CD4-positive, alpha-beta T cell treated with Interleukin-4 for 1 hour (primary cell): Measurements from ENCODE around the gene PPP6R2.
"Not testable (repeated sequence)": the region's sequence is repeated elsewhere in the genome, so short reads cannot be mapped to it uniquely, and the experiment has no call there.

ENCODE experiments used
- DNase-seq, 2 donors: peaks; one replicate each; pipeline ENCODE4 v3.0.0-alpha.2; 2020 to 2022

The PPP6R2 gene

DNA sequence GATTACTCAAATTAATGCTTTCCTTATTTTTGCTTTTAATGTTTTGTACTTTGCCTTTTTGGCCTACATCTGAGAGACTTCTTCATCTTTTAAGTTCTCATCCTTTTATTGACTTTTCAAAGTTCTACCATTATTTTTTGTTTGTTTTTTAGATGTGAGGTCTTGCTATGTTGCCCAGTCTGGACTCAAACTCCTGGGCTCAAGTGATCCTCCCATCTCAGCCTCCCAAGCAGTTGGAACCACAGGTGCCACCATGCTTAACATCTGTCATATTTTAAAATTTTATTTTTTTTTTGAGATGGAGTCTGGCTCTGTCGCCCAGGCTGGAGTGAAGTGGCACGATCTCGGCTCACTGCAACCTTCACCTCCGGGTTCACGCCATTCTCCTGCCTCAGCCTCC lies 57.8 kb downstream of the PPP6R2 start:
- DNase-seq = no peak

DNA sequence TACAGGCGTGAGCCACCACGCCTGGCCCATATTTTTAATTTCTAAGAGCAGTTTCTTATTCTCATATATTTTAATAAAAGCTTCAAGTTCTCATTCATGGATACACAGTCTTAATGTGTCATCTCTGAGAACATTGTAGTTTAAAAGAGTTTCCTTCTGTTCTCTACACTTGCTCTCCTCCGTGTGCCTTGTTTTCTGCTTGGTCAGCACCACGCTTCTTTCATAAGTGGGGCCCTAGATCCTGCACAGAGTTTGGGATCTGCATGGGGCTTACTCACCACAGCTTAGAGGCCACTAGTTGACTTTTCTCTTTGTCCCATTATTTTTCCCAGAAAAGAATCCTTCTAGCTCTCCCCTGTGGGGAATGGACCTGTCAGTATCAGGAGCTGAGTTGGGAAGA lies 58.8 kb downstream of the PPP6R2 start:
- no peak for DNase-seq

DNA sequence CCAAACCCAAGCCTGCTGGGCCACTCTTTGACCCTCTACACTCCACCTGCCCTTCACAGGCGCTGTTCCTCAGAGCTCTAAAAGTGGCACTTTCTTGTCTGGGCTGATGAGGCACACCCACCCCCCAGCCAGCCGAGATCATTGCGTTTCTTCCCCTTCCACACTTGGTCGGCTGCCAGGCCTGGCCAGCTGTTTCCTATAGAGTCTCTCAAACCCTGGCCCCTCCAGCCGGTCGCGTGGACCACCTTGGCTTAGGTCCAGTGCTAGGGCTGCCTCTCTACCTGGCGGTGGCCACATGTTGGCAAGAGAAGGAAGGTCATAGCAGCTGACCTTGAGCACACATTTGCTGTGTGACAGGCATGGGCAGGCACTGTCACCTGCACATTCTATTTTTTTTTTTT lies 60.6 kb downstream of the PPP6R2 start:
- peak in 1 of 2 donors; percentile 35 for DNase-seq

DNA sequence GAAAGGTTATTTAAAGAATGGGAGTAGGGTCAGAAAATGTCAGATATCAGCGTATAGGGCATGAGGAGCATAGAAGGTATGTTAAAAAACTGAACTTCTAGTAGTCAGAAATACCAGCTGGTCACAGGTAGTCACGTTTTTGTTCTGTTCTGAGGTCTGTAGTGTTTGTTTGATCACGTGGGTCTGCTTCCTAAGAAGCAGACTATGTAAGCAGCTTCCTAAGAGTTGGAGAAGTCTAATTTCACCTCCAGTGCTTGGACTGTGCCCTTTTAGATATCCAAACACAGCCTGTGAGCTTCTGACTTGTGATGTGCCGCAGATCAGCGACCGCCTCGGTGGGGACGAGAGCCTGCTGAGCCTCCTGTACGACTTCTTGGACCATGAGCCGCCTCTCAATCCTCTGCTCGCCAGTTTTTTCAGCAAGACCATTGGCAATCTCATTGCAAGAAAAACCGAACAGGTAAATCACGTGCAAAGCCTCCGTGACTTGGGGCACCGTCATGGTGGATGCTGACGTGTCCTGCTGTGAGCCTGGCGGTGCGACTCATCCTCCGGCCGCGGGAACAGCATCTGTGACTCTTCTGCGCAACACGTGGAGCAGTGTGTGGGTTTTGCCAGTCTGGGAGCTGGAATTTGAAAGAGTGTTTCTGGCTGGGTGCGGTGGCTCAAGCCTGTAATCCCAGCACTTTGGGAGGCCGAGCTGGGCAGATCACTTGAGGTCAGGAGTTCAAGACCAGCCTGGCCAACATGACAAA lies 63.5 kb downstream of the PPP6R2 start:
- no peak for DNase-seq

DNA sequence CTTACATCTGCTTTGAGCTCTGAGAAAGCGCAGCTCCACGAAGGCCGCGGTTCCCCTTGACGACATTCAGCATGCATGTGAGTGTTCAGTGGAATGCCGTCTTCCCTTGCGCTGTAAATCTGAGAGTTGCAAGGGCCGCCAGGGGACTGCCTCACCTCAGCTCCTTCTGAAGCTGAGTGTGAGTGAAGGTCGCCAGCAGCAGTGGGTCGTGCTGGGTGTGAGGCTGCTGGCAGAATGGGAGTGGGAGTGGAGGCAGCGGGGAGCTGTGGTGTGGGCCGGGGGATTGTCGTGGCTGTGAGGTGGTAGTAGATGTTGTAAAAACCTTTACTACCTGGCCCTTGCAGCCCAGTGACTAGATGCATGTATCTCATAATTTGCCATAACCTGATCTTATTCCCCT lies 65.2 kb downstream of the PPP6R2 start:
- DNase-seq = no peak

DNA sequence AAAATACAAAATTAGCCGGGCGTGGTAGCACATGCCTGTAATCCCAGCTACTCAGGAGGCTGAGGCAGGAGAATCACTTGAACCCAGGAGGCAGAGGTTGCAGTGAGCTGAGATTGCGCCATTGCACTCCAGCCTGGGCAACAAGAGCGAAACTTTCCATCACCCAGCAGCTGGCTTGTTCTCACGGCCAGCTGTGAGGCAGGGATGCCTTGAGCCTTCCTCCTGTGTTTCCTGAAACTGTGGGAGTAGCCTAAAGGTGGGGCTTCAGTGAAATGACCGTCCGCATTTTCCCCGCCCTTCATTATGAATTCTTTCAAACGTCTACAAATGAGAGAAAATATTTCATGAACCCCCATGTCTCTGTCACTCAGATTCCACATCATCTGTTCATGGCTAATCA lies 65.8 kb downstream of the PPP6R2 start:
- DNase-seq = not testable (repeated sequence)

DNA sequence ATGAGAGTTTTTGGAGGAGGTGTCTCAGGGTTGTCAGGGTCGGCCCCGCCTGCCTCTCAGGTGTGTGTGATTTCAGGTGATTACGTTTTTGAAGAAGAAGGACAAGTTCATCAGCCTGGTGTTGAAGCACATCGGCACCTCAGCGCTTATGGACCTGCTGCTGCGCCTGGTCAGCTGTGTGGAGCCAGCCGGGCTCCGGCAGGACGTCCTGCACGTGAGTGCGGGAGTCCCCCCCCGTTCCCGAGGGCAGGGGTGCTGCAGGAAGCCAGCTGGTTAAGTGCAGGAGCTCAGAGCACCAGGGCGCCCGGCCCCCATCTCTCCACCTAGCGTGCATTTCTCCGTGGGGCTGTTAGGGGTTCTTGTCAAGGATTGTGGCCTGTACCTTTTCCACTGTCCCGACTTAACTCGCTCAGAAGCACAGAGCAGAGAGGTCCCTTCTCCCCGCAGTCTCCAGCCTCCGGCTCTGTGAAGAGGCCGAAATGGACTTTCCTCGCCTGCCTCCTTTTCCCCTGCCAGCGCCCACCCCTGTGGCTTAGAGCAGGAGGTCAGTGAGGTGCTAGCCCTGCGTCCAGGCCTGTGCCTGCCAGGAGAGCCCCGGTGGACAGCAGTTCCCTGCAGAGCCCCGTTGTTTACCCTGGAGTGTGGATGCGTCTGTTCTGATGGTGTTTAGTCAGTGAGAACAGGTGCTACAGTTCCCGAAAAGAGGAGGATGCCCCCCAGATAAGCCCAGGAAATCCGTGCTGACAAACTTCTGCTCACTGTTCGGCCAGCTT lies 71.5 kb downstream of the PPP6R2 start:
- DNase-seq = no peak

DNA sequence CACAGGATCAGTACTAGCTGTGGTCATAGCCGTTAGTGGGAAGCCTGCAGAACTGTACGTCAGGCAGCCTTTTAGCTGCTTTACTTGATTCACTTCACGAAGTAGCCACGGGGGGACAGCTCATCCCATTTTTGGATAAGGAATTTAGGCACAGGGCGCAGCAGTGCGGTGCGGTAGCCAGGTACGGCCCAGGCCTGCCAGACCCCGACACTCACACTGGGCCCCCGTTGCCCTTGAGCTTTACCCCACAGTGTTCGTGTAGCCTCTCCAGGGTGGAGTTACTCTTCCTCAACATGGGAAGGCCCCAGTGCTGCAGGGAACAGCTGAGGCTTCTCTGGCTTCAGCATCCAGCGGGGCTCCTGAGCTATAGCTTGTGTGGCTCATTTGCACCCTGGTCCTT lies 72.3 kb downstream of the PPP6R2 start:
- DNase-seq = no peak

DNA sequence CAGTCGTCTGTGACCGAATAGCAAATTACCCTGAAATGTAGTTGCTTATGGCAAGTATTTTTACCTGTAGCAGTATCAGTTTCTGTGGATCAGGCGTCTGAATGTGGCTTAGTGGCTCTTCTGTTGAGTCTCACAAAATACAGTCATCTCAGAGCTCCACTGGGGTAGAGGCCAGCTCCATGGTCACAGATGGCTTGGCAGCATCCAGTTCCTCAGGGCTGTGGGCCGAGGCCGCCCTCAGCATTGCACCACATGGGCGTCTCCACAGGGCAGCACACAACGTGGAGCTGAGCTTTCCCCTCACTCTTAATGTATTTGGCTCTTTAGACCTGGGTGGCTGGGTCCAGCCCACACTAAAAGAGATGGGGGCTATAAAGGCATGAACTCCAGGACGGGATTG lies 73.9 kb downstream of the PPP6R2 start:
- DNase-seq = no peak

DNA sequence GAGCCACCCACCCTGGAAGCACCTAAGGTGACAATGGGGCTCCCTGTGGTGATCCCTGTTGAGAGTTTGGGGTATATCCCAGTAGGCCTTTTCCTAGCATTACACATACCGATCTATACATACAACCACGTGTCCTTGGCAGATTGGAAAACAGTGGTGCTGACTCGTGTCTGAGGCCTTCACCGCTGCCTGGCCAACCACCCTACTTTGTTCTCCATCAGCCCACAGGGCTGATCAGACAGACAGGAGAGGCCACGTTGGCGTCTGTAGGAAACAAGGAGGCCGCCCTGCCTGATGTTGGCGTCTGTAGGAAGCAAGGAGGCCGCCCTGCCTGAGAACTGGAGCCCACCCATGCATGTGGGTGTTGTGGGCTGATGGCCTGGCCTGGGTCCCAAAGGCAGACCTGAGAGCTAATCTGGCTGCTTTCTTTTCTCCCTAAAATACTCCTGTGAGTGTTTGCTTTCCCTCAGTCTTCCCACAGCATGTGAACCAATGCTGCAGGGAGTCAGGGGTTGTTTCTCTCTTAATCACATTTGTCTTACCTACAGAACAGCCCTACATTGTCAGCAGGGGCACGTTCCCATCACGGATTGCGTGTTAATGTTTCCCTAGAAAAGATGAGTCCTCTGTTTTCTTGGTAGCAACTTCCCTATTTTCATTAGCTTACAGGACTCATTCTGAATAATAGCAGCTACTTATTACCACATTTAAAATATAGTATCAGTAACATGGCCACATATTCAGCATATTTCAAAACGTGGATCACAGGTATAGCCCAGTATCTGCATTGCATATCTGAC lies 74.5 kb downstream of the PPP6R2 start:
- DNase-seq = no peak

DNA sequence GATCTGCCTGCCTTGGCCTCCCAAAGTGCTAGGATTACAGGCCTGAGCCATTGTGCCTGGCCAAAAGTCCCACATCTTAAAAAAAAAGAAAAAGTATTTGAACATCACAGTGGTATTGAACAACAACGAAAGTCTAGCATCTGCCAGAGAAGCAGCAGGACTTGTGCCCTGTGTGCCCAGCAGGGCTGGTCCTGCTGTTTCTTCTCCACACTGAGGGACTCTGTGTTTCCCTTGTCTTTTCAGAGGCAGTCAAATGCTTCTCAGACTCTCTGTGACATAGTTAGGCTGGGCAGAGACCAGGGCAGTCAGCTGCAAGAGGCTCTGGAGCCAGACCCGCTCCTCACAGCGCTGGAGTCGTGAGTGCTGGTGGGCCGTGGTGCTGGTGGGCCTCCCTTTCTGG lies 75.5 kb downstream of the PPP6R2 start:
- no peak for DNase-seq

DNA sequence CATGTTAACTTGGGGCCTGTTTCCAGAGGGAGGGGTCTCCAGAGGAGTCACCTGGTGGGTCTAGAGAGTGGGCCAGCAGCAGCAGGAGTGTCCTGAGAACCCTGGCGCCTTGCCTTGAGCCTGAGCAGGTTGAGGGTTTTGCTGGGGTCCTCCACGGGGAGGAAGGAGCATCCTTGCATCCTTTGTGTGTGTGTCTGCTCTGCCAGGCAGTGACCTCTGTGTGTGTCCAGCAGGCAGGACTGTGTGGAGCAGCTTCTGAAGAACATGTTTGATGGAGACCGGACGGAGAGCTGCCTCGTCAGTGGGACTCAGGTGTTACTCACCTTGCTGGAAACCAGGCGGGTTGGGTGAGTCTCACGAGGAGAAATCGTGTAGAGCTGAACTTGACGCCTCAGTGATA lies 76.0 kb downstream of the PPP6R2 start:
- DNase-seq = no peak

DNA sequence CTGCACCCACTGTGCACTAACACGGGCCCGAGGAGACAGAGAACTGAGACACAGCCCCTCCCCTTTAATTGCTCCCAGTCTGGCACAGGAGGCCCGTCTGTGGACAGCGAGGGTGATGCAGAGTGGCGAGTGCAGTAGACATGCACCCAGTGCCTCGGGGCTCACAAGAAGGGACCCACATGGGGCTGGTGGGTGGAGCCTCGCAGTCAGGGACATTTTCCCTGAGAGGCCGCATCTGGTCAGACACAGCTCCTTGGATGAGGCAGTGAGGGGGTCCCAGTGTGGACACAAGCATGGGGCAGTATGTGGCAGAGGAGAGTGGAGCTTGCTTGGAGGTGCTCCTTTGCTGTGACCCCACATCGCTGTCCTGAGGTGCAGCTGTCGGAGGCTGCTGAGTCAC lies 76.9 kb downstream of the PPP6R2 start:
- DNase-seq = no peak

DNA sequence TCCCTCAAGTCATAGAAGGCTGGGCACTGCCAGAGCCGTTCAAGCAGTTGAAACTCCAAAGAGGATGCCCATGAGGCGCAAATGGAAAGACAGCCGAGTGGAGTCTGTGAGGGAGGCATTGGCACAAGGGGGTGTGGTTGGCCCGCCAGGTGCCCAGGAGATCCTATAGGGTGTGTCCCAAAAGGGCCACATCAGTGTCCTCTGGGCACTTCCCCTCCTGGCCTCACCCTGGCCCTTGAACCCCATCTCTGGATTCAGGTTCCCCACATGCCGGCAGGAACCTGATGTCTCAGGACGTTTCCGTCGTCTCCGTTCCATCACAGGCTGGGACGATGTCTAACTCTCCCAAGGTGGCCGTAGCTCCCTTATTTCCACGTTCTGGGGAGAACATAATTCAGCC lies 77.5 kb downstream of the PPP6R2 start:
- no peak for DNase-seq

DNA sequence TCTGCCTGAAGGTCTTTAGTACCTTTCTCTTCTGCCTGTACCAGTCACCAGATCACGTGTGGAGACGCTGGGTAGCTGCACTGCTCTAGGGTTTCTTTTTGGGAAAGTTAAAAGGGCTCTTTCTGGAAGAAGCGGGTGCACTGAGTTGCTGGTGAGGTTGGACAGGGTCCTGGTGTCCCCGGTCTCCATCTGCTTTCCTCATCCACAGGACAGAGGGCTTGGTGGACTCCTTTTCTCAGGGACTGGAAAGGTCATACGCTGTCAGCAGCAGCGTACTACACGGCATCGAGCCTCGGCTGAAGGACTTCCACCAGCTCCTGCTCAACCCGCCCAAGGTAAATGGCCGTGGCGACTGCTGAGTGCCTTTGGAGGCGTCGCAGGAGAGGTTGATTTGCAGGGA lies 78.9 kb downstream of the PPP6R2 start:
- DNase-seq = no peak

DNA sequence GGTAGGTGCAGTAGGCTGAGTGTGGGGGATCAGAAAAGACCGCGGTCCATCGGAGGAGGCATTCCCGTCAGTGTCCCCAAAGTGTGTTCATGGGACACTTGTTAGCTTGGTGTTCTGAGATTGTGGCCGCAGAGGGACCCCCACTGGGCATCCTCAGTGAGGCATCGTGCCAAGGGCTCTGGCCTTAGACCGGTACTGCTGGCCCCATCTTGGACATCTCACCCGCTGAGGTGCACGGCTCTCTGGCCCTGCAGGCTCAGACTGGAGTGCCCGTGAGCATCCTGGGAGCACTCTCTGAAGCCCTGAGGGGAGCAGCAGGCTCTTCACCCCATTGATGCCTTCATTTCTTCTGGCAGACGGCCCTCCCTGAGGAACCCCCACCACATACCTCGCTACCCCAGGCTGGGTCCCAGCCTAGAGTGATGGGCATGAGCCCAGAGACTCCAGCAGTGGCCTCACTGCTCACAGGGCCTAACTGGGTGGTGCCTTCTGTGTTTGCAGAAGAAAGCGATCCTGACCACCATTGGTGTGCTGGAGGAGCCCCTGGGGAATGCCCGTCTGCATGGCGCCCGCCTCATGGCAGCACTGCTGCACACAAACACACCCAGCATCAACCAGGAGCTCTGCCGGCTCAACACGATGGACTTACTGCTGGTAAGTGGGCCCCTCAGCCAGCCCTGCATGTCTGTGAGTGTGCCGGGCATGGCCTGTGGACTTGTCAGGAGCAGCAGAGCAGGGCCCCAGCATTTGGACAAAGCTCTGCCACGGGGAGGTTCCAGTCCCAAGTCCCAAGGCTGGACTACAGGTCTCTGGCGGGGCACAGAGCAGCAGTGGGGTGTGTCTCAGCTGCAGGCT lies 80.1 kb downstream of the PPP6R2 start:
- no peak for DNase-seq

DNA sequence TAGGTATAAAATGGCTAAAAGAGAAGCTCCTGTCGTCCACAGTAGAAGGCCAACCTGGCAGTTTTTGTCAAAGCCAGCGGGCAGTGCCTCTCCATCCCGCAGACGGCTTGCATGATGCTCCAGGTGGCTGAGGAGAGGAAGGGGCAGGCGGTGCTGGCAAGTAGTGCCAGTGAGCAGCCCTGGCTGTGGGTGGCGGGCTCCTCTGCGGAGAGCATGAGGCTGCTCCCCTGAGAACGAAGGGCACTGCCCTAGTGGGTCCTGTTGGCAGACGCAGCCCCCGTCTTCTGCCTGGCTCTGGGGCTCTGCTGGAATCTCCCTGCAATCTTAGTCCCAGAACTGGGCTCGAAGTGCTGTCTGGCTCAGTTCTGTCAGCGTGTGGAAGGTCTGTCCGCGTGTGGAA lies 80.8 kb downstream of the PPP6R2 start:
- DNase-seq = no peak

DNA sequence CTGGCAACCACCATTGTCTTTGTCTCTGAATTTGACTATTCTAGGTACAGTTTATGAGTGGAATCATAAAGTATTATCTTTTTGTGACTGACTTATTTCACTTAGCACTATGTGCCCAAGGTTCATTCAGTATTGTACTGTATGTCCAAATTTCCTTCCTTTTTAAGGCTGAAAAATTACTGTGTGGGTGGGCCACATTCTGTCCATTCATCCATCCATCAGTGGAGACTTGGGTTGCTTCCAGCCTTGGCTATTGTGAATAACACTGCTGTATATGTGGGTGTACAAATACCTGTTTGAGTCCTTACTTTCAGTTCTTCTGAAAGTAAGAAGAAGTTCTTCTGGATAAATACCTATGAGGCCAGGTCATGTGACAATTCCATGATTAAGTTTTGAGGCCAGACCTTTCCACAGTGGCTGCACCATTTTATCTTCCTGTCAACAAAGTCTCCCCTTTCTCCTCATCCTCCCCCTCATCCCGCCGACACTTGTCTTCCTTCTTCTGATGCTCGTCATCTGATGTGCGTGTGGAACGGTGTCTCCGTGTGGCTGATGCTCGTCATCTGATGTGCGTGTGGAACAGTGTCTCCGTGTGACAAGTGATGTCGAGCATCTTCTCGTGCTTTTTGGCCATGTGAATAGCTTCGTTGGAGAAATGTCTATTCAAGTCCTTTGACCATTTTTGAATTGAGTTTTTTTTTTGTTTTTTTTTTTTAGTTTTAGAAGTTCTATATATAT lies 82.2 kb downstream of the PPP6R2 start:
- no peak for DNase-seq

DNA sequence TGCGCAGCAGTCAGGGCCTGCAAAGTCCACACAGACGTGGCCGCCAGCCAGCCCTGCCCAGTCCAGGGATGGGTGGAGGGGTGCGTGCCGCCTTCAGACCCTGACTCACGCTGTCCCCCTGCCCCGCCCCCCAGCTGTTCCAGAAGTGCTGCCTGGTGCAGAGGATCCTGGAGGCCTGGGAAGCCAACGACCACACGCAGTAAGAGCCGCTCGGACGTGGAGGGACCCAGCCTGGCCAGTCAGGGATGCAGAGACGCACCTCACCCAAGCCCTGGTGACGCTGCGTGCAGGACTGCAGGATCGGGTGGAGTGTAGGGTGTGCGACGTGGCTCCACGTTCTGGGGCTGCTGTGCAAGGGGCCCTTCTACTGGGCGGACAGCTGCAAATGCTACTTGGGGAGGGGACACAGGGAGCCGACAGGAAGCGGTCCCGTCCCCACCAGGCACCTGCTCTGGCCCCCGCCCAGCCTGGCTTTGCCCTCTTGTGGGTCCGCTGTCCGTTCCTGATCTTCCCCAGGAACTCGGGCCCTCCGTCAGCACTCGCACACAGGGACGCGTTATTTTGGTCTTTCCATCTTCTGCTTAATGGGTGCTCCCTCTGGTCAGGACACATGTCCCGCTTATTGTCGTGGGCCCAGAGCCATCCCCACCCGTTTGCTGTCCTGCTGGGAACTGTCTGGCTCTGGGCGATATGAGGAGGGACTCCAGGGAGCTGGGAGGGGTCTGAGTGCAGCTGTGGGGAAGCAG lies 89.2 kb downstream of the PPP6R2 start:
- no peak for DNase-seq

DNA sequence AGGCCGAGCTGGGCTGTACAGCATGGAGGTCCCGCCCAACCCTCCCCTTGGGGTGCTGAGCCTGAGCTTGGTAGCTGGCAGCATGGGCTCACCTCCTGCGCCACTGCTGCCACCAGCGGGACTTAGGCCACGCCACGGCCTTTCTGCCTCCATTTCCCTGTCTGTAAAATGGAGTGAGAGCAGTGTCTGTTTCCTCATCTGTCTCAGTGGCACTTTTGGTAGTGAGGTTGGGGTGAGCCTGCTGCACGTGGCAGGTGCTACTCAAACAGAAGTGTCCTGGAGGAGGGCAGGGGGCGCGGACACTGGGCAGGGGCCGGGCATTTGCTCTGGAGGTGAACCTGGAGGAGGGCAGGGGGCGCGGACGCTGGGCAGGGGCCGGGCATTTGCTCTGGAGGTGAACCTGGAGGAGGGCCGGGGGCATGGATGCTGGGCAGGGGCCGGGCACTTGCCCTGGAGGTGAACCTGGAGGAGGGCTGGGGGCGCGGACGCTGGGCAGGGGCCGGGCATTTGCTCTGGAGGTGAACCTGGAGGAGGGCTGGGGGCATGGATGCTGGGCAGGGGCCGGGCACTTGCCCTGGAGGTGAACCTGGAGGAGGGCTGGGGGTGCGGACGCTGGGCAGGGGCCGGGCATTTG lies 89.9 kb downstream of the PPP6R2 start:
- DNase-seq = not testable (repeated sequence)

DNA sequence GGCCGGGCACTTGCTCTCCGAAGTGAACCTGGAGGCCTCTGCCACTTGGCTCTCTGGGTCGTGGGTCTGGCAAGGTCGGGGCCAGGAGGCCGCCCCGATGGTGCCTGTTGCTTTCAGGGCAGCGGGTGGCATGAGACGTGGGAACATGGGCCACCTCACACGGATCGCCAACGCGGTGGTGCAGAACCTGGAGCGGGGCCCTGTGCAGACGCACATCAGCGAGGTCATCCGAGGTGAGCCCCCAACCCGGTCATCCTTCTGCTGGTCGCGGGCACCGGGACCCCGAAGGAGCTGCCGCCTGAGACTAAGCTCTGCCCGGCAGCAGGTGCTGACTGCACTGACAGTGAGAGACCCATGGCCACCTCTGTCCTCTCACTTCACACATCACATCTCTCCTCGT lies 91.7 kb downstream of the PPP6R2 start:
- no peak for DNase-seq
